Measurements from ENCODE around the gene TMCO5A. TPM values are rescaled to one million over a fixed set of nuclear protein-coding genes. Genes with fewer than 3 reads are reported as not detected.

The TMCO5A gene
- total and polyA plus RNA-seq, 2 of the 13 experiments (the other 11 are each of a cell fraction or from before 2014, with no cell fraction given) = not detected

- TF ChIP-seq, protein P1, sequence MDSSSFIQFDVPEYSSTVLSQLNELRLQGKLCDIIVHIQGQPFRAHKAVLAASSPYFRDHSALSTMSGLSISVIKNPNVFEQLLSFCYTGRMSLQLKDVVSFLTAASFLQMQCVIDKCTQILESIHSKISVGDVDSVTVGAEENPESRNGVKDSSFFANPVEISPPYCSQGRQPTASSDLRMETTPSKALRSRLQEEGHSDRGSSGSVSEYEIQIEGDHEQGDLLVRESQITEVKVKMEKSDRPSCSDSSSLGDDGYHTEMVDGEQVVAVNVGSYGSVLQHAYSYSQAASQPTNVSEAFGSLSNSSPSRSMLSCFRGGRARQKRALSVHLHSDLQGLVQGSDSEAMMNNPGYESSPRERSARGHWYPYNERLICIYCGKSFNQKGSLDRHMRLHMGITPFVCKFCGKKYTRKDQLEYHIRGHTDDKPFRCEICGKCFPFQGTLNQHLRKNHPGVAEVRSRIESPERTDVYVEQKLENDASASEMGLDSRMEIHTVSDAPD (CRISPR knock-in tag; IDR thresholded peaks at IDR 0.05) = no peak
- TF ChIP-seq ZNF562 (CRISPR knock-in tag; IDR thresholded peaks at IDR 0.05; ENCODE audit: borderline replicate concordance) (no peak), FLYWCH1 (CRISPR knock-in tag; IDR thresholded peaks at IDR 0.05) (no peak), HNRNPUL1 (IDR thresholded peaks at IDR 0.05; ENCODE audit: low read depth, low read length) (no peak), ZNF773 (CRISPR knock-in tag; IDR thresholded peaks at IDR 0.05; ENCODE audit: borderline replicate concordance) (no peak)
- TF ChIP-seq, protein P2, sequence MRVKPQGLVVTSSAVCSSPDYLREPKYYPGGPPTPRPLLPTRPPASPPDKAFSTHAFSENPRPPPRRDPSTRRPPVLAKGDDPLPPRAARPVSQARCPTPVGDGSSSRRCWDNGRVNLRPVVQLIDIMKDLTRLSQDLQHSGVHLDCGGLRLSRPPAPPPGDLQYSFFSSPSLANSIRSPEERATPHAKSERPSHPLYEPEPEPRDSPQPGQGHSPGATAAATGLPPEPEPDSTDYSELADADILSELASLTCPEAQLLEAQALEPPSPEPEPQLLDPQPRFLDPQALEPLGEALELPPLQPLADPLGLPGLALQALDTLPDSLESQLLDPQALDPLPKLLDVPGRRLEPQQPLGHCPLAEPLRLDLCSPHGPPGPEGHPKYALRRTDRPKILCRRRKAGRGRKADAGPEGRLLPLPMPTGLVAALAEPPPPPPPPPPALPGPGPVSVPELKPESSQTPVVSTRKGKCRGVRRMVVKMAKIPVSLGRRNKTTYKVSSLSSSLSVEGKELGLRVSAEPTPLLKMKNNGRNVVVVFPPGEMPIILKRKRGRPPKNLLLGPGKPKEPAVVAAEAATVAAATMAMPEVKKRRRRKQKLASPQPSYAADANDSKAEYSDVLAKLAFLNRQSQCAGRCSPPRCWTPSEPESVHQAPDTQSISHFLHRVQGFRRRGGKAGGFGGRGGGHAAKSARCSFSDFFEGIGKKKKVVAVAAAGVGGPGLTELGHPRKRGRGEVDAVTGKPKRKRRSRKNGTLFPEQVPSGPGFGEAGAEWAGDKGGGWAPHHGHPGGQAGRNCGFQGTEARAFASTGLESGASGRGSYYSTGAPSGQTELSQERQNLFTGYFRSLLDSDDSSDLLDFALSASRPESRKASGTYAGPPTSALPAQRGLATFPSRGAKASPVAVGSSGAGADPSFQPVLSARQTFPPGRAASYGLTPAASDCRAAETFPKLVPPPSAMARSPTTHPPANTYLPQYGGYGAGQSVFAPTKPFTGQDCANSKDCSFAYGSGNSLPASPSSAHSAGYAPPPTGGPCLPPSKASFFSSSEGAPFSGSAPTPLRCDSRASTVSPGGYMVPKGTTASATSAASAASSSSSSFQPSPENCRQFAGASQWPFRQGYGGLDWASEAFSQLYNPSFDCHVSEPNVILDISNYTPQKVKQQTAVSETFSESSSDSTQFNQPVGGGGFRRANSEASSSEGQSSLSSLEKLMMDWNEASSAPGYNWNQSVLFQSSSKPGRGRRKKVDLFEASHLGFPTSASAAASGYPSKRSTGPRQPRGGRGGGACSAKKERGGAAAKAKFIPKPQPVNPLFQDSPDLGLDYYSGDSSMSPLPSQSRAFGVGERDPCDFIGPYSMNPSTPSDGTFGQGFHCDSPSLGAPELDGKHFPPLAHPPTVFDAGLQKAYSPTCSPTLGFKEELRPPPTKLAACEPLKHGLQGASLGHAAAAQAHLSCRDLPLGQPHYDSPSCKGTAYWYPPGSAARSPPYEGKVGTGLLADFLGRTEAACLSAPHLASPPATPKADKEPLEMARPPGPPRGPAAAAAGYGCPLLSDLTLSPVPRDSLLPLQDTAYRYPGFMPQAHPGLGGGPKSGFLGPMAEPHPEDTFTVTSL (CRISPR knock-in tag; IDR thresholded peaks at IDR 0.05; ENCODE audit: borderline replicate concordance) = no peak
Observed at GRCh38 chr15:37984368-37984767, 49.9 kb downstream of the TMCO5A start (continued).
